Measurements from ENCODE around the gene CNTNAP2. TPM values are rescaled to one million over a fixed set of nuclear protein-coding genes. Genes with fewer than 3 reads are reported as not detected.

Gene CNTNAP2
- total and polyA plus RNA-seq, 2 of the 8 experiments (the other 6 are each of a cell fraction or from before 2014, with no cell fraction given), result 27.9 to 71.0 TPM

DNA sequence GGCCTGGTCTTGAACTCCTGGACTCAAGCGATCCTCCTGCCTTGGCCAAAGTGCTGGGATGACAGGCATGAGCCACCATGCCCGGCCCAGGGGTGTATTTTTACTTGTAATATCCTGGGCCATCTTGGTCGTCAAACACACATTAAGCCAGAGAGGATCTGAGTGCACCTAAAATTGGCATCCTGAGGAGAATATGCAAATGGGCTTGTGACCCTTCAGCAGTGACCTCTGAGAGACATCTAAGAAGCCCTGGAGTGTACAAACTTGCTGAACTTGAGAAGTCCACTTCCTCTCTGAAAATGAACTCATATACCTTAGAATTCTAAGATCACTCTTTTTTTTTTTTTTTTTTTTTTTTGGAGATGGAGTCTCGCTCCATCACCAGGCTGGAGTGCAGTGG, 2102.0 kb downstream of the CNTNAP2 start (continued):
- TF ChIP-seq NANOG (IDR thresholded peaks at IDR 0.05; ENCODE audit: insufficient read depth, low read depth, low read length, poor library complexity, severe bottlenecking), result no peak
- no peak for TF ChIP-seq EZH2 (IDR thresholded peaks at IDR 0.05; ENCODE audit: low read depth, low read length, severe bottlenecking)
- TF ChIP-seq KDM4A (IDR thresholded peaks at IDR 0.05; ENCODE audit: low read depth, low read length, severe bottlenecking), result no peak
